CD4-positive, alpha-beta T cell (primary cell): ENCODE data around the gene NAIF1. TPM values are rescaled to one million over a fixed set of nuclear protein-coding genes. Genes with fewer than 3 reads are reported as not detected.

Experiments used
- ATAC-seq: fragments of 200-7000 bp; cut with Tn5 transposase; one replicate; pipeline ENCODE4 v1.10.0; 2022; ENCODE audit warnings: mild to moderate bottlenecking; ENCODE audit not compliant: poor library complexity
- CTCF ChIA-PET: fragments of 350-600 bp; sonication (Branson Sonifier 250); formaldehyde crosslinking; loops from one replicate; lab custom pipeline; 2021; ENCODE audit warnings: antibody characterized with exemption, inconsistent platforms; lab: Charles Lee
- POLR2A ChIA-PET: fragments of 350-600 bp; sonication (Branson Sonifier 250); formaldehyde crosslinking; loops from one replicate; lab custom pipeline; 2021; ENCODE audit warnings: antibody characterized with exemption, inconsistent platforms; lab: Charles Lee
- DNase-seq, 14 experiments: peaks; one replicate each; pipeline ENCODE4 v3.0.0-alpha.2; 2013 to 2020; ENCODE audit warnings: mixed read lengths in 2 of 14
- H3K27ac ChIP-seq, 2 donors: one replicate each; pipeline versions ENCODE4 v1.5.1 to v1.7.0; 2013; ENCODE audit warnings: low read length in 2 of 2, low read depth in 1 of 2, mild to moderate bottlenecking in 1 of 2
- H3K27me3 ChIP-seq, 2 experiments: 1 replicate in 1 of 2; 2 replicates in 1 of 2; pipeline versions ENCODE4 v1.6.1 to v1.7.0; 2013; ENCODE audit warnings: low read length in 2 of 2, control low read depth in 1 of 2, mild to moderate bottlenecking in 1 of 2, moderate library complexity in 1 of 2; ENCODE audit not compliant: insufficient read depth in 2 of 2, control insufficient read depth in 1 of 2
- H3K36me3 ChIP-seq: one replicate; pipeline ENCODE4 v1.6.1; 2013; ENCODE audit warnings: low read length, control low read depth; ENCODE audit not compliant: insufficient read depth
- H3K4me1 ChIP-seq: one replicate; pipeline ENCODE4 v1.6.1; 2013; ENCODE audit warnings: low read length, control low read depth; ENCODE audit not compliant: insufficient read depth
- H3K4me3 ChIP-seq: one replicate; pipeline ENCODE4 v1.5.1; 2013; ENCODE audit warnings: mild to moderate bottlenecking, low read length, moderate library complexity
- H3K9me3 ChIP-seq, 2 experiments: 1 replicate in 1 of 2; 2 replicates in 1 of 2; pipeline versions ENCODE4 v1.6.1 to v1.7.0; 2013; ENCODE audit warnings: low read length in 2 of 2, mild to moderate bottlenecking in 2 of 2, control low read depth in 1 of 2, moderate library complexity in 1 of 2; ENCODE audit not compliant: control insufficient read depth in 1 of 2, insufficient read depth in 1 of 2
- H3K27ac Mint-ChIP-seq: one replicate; pipeline ENCODE4 v1.8.0; 2020; ENCODE audit warnings: mixed read lengths
- H3K27me3 Mint-ChIP-seq: one replicate; pipeline ENCODE4 v1.8.0; 2021; ENCODE audit warnings: mixed read lengths
- H3K36me3 Mint-ChIP-seq: one replicate; pipeline ENCODE4 v1.8.0; 2021; ENCODE audit warnings: low read depth, mixed read lengths
- H3K4me1 Mint-ChIP-seq: one replicate; pipeline ENCODE4 v1.8.0; 2021; ENCODE audit warnings: low read depth, mixed read lengths
- H3K4me3 Mint-ChIP-seq: one replicate; pipeline ENCODE4 v1.8.0; 2020; ENCODE audit warnings: mild to moderate bottlenecking, mixed read lengths
- H3K9me3 Mint-ChIP-seq: one replicate; pipeline ENCODE4 v1.8.0; 2020; ENCODE audit warnings: mixed read lengths
- intact Hi-C, 2 experiments: fragments of 100-400 bp; cut with DNase I in 1 of 2; cut with micrococcal nuclease in 1 of 2; formaldehyde crosslinking; loops; one replicate each; pipeline versions ENCODE4 v1.15.1 to v1.9.0; 2023 to 2025; cut with DNase I, micrococcal nuclease
- total RNA-seq, 174 experiments: library from RNA in 2 of 174; stranded (reverse) in 2 of 174; gene quantifications; one replicate each; pipeline ENCODE4 v1.2.3 and lab custom pipeline; 2021 to 2026
- TF ChIP-seq, protein P1 (sequence below): fragments of 200-600 bp; IDR thresholded peaks from one replicate; pipeline ENCODE4 v1.8.0; 2022; ENCODE audit warnings: antibody characterized with exemption, mild to moderate bottlenecking

The NAIF1 gene
- total RNA-seq, 2 experiments from 2014 or later, result 11.5 to 16.8 TPM

DNA sequence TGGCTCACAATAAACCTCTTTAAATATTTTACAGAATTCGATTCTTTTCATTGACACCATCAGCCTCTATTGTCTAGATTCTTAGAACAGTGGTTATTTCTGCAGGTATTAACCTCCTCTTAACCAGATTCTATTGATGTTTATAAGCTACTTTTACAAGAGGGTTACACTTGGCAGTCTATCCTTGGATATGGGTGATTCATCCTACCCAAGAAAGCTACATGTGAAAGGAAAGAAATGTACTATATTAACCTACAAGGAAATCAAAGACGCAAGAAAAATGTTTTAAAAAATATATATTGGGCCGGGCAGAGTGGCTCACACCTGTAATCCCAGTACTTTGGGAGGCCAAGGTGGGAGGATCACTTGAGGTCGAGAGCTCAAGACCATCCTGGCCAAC lies 17.6 kb upstream of the NAIF1 start:
- H3K36me3 ChIP-seq, result peaks cover 11% of the 10 kb centered on the region
- intact Hi-C loops, result loop anchor here (1.0 to 5.0 kb wide), 3 partner anchors 12 to 127 kb away; no protein-coding TSS in a partner anchor
- DNase-seq (no peak), ATAC-seq (no peak)
- no peaks in the 10 kb centered on the region for H3K27me3 Mint-ChIP-seq
- H3K27ac Mint-ChIP-seq, result no peak overlapping the region
- no peak overlapping the region for H3K27ac ChIP-seq
- CTCF ChIA-PET, result interaction anchor here (0.8 kb wide), 1 partner anchor 129 kb away, joined by 3 read pairs; no protein-coding TSS in a partner anchor
- POLR2A ChIA-PET, result interaction anchor here (1.0 to 1.2 kb wide), 2 partner anchors 9 to 12 kb away, joined by 4 to 6 read pairs; no protein-coding TSS in a partner anchor
- H3K27me3 ChIP-seq, result no peaks in the 10 kb centered on the region
- TF ChIP-seq, protein P1, sequence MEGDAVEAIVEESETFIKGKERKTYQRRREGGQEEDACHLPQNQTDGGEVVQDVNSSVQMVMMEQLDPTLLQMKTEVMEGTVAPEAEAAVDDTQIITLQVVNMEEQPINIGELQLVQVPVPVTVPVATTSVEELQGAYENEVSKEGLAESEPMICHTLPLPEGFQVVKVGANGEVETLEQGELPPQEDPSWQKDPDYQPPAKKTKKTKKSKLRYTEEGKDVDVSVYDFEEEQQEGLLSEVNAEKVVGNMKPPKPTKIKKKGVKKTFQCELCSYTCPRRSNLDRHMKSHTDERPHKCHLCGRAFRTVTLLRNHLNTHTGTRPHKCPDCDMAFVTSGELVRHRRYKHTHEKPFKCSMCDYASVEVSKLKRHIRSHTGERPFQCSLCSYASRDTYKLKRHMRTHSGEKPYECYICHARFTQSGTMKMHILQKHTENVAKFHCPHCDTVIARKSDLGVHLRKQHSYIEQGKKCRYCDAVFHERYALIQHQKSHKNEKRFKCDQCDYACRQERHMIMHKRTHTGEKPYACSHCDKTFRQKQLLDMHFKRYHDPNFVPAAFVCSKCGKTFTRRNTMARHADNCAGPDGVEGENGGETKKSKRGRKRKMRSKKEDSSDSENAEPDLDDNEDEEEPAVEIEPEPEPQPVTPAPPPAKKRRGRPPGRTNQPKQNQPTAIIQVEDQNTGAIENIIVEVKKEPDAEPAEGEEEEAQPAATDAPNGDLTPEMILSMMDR, result no peak
- H3K4me3 ChIP-seq, result no peak overlapping the region
- H3K4me1 Mint-ChIP-seq, result peaks cover 56% of the 10 kb centered on the region
- no peaks in the 10 kb centered on the region for H3K9me3 Mint-ChIP-seq
- H3K36me3 Mint-ChIP-seq, result peaks cover 25% of the 10 kb centered on the region
- H3K4me1 ChIP-seq, result peaks cover 36% of the 10 kb centered on the region
- no peaks in the 10 kb centered on the region for H3K9me3 ChIP-seq
- no peak overlapping the region for H3K4me3 Mint-ChIP-seq

DNA sequence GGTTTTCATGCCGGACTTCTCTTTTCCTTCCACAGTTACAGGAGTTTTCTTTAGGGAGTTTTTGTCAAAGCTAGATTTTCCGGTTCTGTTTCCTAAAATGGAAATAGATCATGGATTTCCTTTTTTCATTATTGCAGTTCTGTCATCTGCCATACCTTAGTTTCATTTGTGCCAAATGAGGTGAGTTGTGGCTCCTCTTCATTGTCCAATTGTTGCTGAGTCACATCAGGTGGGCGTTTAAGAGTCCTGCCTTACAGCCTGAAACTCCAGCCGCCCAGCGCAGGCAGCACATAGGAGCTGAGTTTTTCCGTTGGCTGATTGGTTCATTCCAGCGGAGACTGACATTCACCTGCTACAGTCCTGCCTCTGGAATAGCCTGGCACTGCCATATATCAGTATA lies 15.0 kb upstream of the NAIF1 start:
- H3K27ac Mint-ChIP-seq, result peak overlapping the region; percentile 67
- DNase-seq, result no peak
- H3K36me3 Mint-ChIP-seq, result peaks cover 33% of the 10 kb centered on the region
- no peaks in the 10 kb centered on the region for H3K27me3 ChIP-seq
- ATAC-seq, result no peak
- H3K36me3 ChIP-seq, result peaks cover 15% of the 10 kb centered on the region
- no peak overlapping the region for H3K4me3 Mint-ChIP-seq
- TF ChIP-seq, protein P1, result no peak
- peaks cover 52% of the 10 kb centered on the region for H3K4me1 Mint-ChIP-seq
- CTCF ChIA-PET, result interaction anchor here (1.9 kb wide), 1 partner anchor 10 kb away, joined by 8 read pairs; no protein-coding TSS in a partner anchor
- intact Hi-C loops, result loop anchor here (2.0 to 5.0 kb wide), 3 partner anchors 13 to 125 kb away; partner anchors contain the start of gene SLC25A25 (in 1 of the 2)
- H3K9me3 ChIP-seq, result no peaks in the 10 kb centered on the region
- no peaks in the 10 kb centered on the region for H3K27me3 Mint-ChIP-seq
- no peak overlapping the region for H3K27ac ChIP-seq
- H3K9me3 Mint-ChIP-seq, result no peaks in the 10 kb centered on the region
- no peak overlapping the region for H3K4me3 ChIP-seq
- POLR2A ChIA-PET, result interaction anchor here (1.2 kb wide), 1 partner anchor 9 kb away, joined by 3 read pairs; no protein-coding TSS in a partner anchor
- H3K4me1 ChIP-seq, result peaks cover 40% of the 10 kb centered on the region

DNA sequence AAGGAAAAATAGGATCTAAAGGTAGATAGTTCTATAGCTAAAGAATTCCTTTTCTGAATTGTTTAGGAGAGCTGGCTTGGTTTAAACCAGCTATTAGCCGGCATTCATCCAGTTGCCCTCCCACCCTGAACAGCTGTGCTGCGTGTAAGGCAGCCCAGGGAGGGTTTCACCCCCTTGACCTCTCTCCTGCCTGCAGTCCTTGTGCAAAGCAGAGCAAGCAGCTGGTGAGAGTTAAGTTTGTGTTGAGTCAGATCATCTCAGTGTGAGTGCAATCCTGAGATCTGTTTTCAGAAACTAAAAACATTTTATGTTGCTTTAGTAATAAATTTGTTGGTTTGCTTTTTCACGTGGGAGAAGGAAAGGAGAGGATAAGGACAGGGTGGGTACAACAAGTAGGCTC lies 13.9 kb upstream of the NAIF1 start:
- peaks cover 47% of the 10 kb centered on the region for H3K4me1 ChIP-seq
- H3K36me3 Mint-ChIP-seq, result peaks cover 37% of the 10 kb centered on the region
- CTCF ChIA-PET, result interaction anchor here (1.6 kb wide), 1 partner anchor 137 kb away, joined by 4 read pairs; no protein-coding TSS in a partner anchor
- H3K9me3 ChIP-seq, result no peaks in the 10 kb centered on the region
- POLR2A ChIA-PET, result interaction anchor here (1.1 kb wide), 1 partner anchor 14 kb away, joined by 3 read pairs; the partner anchor contains the start of gene NAIF1
- no peak overlapping the region for H3K27ac ChIP-seq
- TF ChIP-seq, protein P1, result no peak
- peak overlapping the region; percentile 67 for H3K27ac Mint-ChIP-seq
- H3K9me3 Mint-ChIP-seq, result no peaks in the 10 kb centered on the region
- H3K36me3 ChIP-seq, result peaks cover 19% of the 10 kb centered on the region
- DNase-seq, result no peak
- H3K27me3 Mint-ChIP-seq, result no peaks in the 10 kb centered on the region
- ATAC-seq, result no peak
- peaks cover 57% of the 10 kb centered on the region for H3K4me1 Mint-ChIP-seq
- no peaks in the 10 kb centered on the region for H3K27me3 ChIP-seq
- H3K4me3 Mint-ChIP-seq, result no peak overlapping the region
- intact Hi-C loops, result loop anchor here (5.0 kb wide), 2 partner anchors 39 to 124 kb away; no protein-coding TSS in a partner anchor
- no peak overlapping the region for H3K4me3 ChIP-seq
